Hepatocyte (in vitro differentiated cells): ENCODE data around the gene NECTIN3. TPM values are rescaled to one million over a fixed set of nuclear protein-coding genes. Genes with fewer than 3 reads are reported as not detected.

ENCODE experiments used
- DNase-seq: peaks from one replicate; pipeline ENCODE4 v3.0.0-alpha.2; 2016; ENCODE audit warnings: low spot score
- H2AFZ ChIP-seq: fragments of 200-600 bp; sonication (generic); 2 replicates; pipeline ENCODE4 v1.6.0; 2016; ENCODE audit warnings: antibody characterized with exemption, mild to moderate bottlenecking
- H3K27ac ChIP-seq: fragments of 200-600 bp; sonication (generic); 2 replicates; pipeline ENCODE4 v1.5.1; 2016; ENCODE audit warnings: mild to moderate bottlenecking
- H3K27me3 ChIP-seq: fragments of 200-600 bp; sonication (generic); 2 replicates; pipeline ENCODE4 v1.6.1; 2016
- H3K36me3 ChIP-seq: fragments of 200-600 bp; sonication (generic); replicated peaks from 2 replicates; pipeline ENCODE4 v1.5.1; 2016; ENCODE audit warnings: low read depth; ENCODE audit not compliant: insufficient read depth
- H3K4me1 ChIP-seq: fragments of 200-600 bp; sonication (generic); 2 replicates; pipeline ENCODE4 v1.5.1; 2016; ENCODE audit warnings: mild to moderate bottlenecking, moderate library complexity; ENCODE audit not compliant: insufficient read depth
- H3K4me2 ChIP-seq: fragments of 200-600 bp; sonication (generic); 2 replicates; pipeline ENCODE4 v1.6.0; 2016
- H3K4me3 ChIP-seq: fragments of 200-600 bp; sonication (generic); 2 replicates; pipeline ENCODE4 v1.5.1; 2016; ENCODE audit warnings: mild to moderate bottlenecking
- H3K79me2 ChIP-seq: fragments of 200-600 bp; sonication (generic); 2 replicates; pipeline ENCODE4 v1.6.0; 2017; ENCODE audit warnings: mild to moderate bottlenecking
- H3K9me2 ChIP-seq: fragments of 200-600 bp; sonication (generic); replicated peaks from 2 replicates; pipeline ENCODE4 v1.6.0; 2017; ENCODE audit warnings: mild to moderate bottlenecking; ENCODE audit not compliant: insufficient read depth
- H3K9me3 ChIP-seq: fragments of 200-600 bp; sonication (generic); 2 replicates; pipeline ENCODE4 v1.5.1; 2016; ENCODE audit warnings: low read depth, mild to moderate bottlenecking
- H4K20me1 ChIP-seq: fragments of 200-600 bp; sonication (generic); 2 replicates; pipeline ENCODE4 v1.6.0; 2016; ENCODE audit warnings: mild to moderate bottlenecking; ENCODE audit not compliant: insufficient read depth, poor library complexity, severe bottlenecking
- EZH2 ChIP-seq: fragments of 200-600 bp; sonication (generic); IDR thresholded peaks from 2 replicates; pipeline ENCODE4 v1.6.1; 2016; ENCODE audit warnings: antibody characterized with exemption, mild to moderate bottlenecking, borderline replicate concordance
- EZH2phosphoT487 ChIP-seq: fragments of 200-600 bp; sonication (generic); IDR thresholded peaks from one replicate; pipeline ENCODE4 v1.6.1; 2018; ENCODE audit warnings: antibody characterized with exemption, mild to moderate bottlenecking, low read depth, moderate library complexity; ENCODE audit not compliant: unreplicated experiment, severe bottlenecking
- WGBS: methylation state at CpG from one replicate; pipeline ENCODE4 v1.1.6; 2016; ENCODE audit warnings: low lambda C conversion rate; ENCODE audit errors: missing lambda C conversion rate; 5-methylcytosine and 5-hydroxymethylcytosine counted together
- polyA plus RNA-seq: library from polyadenylated mRNA; unstranded; fragments of >200 nt; fragmentation: Nextera tagmentation; extraction: Ambion mirVana; gene quantifications from 2 replicates; pipeline ENCODE4 v1.2.1, GENCODE V29; 2016
- total RNA-seq: library from RNA; depleted of rRNA; stranded (reverse); fragments of >200 nt; gene quantifications from 2 replicates; pipeline ENCODE4 v1.2.3, GENCODE V29; 2014
- TF ChIP-seq, protein P1 (sequence below): fragments of 200-600 bp; sonication (generic); IDR thresholded peaks from 2 replicates; pipeline ENCODE4 v1.5.1; 2016; ENCODE audit warnings: antibody characterized with exemption, mild to moderate bottlenecking; ENCODE audit not compliant: poor library complexity

Gene NECTIN3
- total and polyA plus RNA-seq, 2 experiments from 2014 or later: 18.9 to 88.6 TPM

GRCh38 chr3:111073218-111073617, 1.6 kb downstream of the NECTIN3 start:
- Histone ChIP-seq H2AFZ (no peak overlapping the region), H4K20me1 (peaks cover 28% of the 10 kb centered on the region), H3K79me2 (peaks cover 70% of the 10 kb centered on the region), H3K27me3 (no peaks in the 10 kb centered on the region), H3K27ac (peak overlapping the region; percentile 94), H3K36me3 (no peaks in the 10 kb centered on the region), H3K4me3 (peak overlapping the region; percentile 92), H3K4me2 (peak overlapping the region; percentile 87), H3K9me2 (no peaks in the 10 kb centered on the region), H3K4me1 (peaks cover 9% of the 10 kb centered on the region), H3K9me3 (no peaks in the 10 kb centered on the region)
- DNase-seq: peak; percentile 19
- no peak for TF ChIP-seq EZH2
- no peak for TF ChIP-seq EZH2phosphoT487
- TF ChIP-seq, protein P1, sequence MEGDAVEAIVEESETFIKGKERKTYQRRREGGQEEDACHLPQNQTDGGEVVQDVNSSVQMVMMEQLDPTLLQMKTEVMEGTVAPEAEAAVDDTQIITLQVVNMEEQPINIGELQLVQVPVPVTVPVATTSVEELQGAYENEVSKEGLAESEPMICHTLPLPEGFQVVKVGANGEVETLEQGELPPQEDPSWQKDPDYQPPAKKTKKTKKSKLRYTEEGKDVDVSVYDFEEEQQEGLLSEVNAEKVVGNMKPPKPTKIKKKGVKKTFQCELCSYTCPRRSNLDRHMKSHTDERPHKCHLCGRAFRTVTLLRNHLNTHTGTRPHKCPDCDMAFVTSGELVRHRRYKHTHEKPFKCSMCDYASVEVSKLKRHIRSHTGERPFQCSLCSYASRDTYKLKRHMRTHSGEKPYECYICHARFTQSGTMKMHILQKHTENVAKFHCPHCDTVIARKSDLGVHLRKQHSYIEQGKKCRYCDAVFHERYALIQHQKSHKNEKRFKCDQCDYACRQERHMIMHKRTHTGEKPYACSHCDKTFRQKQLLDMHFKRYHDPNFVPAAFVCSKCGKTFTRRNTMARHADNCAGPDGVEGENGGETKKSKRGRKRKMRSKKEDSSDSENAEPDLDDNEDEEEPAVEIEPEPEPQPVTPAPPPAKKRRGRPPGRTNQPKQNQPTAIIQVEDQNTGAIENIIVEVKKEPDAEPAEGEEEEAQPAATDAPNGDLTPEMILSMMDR: no peak
- 31% methylated on average over 5 of the region's 5 CpGs for WGBS

DNA sequence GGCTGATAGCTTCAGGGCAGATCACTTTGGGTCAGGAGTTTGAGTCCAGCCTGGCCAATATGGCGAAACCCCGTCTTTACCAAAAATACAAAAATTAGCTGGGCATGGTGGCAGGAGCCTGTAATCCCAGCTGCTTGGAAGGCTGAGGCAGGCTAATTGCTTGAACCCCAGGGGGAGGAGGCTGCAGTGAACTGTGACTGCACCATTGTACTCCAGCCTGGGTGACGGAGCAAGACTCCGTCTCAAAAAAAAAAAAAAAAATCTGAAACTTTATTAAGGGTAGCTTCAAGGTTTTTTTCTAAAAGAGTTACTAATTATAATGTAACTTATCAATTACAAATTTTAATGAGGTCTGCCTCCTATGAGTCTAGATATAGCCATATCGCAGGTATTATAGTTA, 5.1 kb downstream of the NECTIN3 start:
- Histone ChIP-seq H3K9me2 (no peaks in the 10 kb centered on the region), H2AFZ (no peak overlapping the region), H3K9me3 (no peaks in the 10 kb centered on the region), H3K27me3 (no peaks in the 10 kb centered on the region), H3K36me3 (no peaks in the 10 kb centered on the region), H3K79me2 (peaks cover 99% of the 10 kb centered on the region), H3K4me3 (no peak overlapping the region), H3K27ac (no peak overlapping the region), H3K4me2 (peak overlapping the region; percentile 87), H4K20me1 (peaks cover 34% of the 10 kb centered on the region), H3K4me1 (peaks cover 16% of the 10 kb centered on the region)
- TF ChIP-seq, protein P1: no peak
- no peak for TF ChIP-seq EZH2phosphoT487
- TF ChIP-seq EZH2: no peak
- no peak for DNase-seq
- 87% methylated on average over 5 of the region's 5 CpGs for WGBS

DNA sequence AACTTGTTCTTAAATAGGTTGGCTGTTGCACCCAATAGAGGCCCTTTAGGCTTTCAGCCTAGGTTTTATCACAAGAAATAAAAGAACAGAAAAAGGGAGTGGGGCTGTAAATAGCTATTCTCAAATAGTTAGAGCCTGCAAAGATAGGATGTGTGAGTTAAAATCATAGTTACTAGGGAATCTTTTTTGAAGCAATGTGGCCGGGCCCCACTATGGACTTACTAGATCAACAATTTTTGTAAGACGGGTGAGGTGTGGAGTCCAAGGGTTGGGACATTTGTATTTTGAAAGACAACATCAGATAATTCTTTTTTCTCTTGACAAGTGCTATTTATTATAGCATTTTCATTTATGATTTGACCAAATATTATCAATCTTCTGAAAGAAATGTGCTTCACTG, 5.8 kb downstream of the NECTIN3 start:
- no peak overlapping the region for H2AFZ ChIP-seq
- peaks cover 100% of the 10 kb centered on the region for H3K79me2 ChIP-seq
- H3K4me3 ChIP-seq: no peak overlapping the region
- no peak overlapping the region for H3K27ac ChIP-seq
- H3K4me1 ChIP-seq: peaks cover 16% of the 10 kb centered on the region
- TF ChIP-seq, protein P1: no peak
- TF ChIP-seq EZH2 (no peak), EZH2phosphoT487 (no peak)
- 64% methylated on average over 2 of the region's 2 CpGs for WGBS
- H3K36me3 ChIP-seq: no peaks in the 10 kb centered on the region
- H4K20me1 ChIP-seq: peaks cover 34% of the 10 kb centered on the region
- H3K27me3 ChIP-seq: no peaks in the 10 kb centered on the region
- DNase-seq: no peak
- H3K9me2 ChIP-seq: no peaks in the 10 kb centered on the region
- H3K4me2 ChIP-seq: peak overlapping the region; percentile 87
- H3K9me3 ChIP-seq: no peaks in the 10 kb centered on the region

DNA sequence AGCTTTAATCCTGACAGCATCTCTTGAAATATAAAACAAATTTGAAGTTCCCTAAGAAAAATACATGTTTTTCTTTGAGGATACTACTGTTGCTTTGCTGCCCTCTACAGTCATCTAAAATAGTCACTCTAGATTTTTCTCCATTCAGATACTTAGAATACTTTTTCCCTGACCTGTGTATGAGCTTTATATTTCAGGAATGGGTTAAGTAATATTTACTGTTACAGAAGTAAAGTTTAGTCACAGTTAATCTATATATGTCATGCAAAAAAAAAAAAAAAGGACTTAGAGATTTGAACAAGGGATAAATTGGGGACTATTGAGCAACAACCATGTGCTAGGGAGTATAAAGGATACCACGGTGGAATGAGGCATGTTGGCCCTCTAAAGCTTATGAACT, 8.8 kb downstream of the NECTIN3 start:
- no peaks in the 10 kb centered on the region for H3K9me3 ChIP-seq
- H3K36me3 ChIP-seq: no peaks in the 10 kb centered on the region
- no peaks in the 10 kb centered on the region for H3K9me2 ChIP-seq
- TF ChIP-seq EZH2phosphoT487 (no peak), EZH2 (no peak)
- TF ChIP-seq, protein P1: peak; percentile 75
- no peak overlapping the region for H3K27ac ChIP-seq
- H3K79me2 ChIP-seq: peaks cover 100% of the 10 kb centered on the region
- H3K4me2 ChIP-seq: peak overlapping the region; percentile 10
- H3K4me3 ChIP-seq: no peak overlapping the region
- no peaks in the 10 kb centered on the region for H3K27me3 ChIP-seq
- peaks cover 7% of the 10 kb centered on the region for H3K4me1 ChIP-seq
- 38% methylated on average over 1 of the region's 1 CpG for WGBS
- peak; percentile 36 for DNase-seq
- H2AFZ ChIP-seq: no peak overlapping the region
- peaks cover 9% of the 10 kb centered on the region for H4K20me1 ChIP-seq
